Central memory CD8-positive, alpha-beta T cell (primary cell): ENCODE results near the gene SFMBT1.

Source experiments
- ATAC-seq: fragments of 150-1000 bp; cut with Tn5 transposase; replicated peaks from 2 replicates; pipeline ENCODE4 v1.10.0; 2022; ENCODE audit warnings: mild to moderate bottlenecking, moderate FRiP score, moderate number of reproducible peaks; ENCODE audit not compliant: poor library complexity, severe bottlenecking; ENCODE audit errors: extremely low read depth
- DNase-seq, 2 donors: peaks; one replicate each; pipeline ENCODE4 v3.0.0; 2021; ENCODE audit warnings: low spot score in 2 of 2
- H3K27ac Mint-ChIP-seq: one replicate; pipeline ENCODE4 v1.8.0; 2022; ENCODE audit warnings: low read depth, mild to moderate bottlenecking, moderate library complexity, mixed read lengths
- H3K27me3 Mint-ChIP-seq: one replicate; pipeline ENCODE4 v1.8.0; 2022; ENCODE audit warnings: mixed read lengths
- H3K36me3 Mint-ChIP-seq: one replicate; pipeline ENCODE4 v1.8.0; 2022; ENCODE audit warnings: mild to moderate bottlenecking, moderate library complexity, mixed read lengths; ENCODE audit not compliant: insufficient read depth
- H3K4me1 Mint-ChIP-seq: one replicate; pipeline ENCODE4 v1.8.0; 2022; ENCODE audit warnings: mixed read lengths
- H3K4me3 Mint-ChIP-seq: one replicate; pipeline ENCODE4 v1.8.0; 2022; ENCODE audit warnings: mild to moderate bottlenecking, moderate library complexity, mixed read lengths
- H3K9me3 Mint-ChIP-seq: one replicate; pipeline ENCODE4 v1.8.0; 2022; ENCODE audit warnings: mixed read lengths

Gene SFMBT1, protein sequence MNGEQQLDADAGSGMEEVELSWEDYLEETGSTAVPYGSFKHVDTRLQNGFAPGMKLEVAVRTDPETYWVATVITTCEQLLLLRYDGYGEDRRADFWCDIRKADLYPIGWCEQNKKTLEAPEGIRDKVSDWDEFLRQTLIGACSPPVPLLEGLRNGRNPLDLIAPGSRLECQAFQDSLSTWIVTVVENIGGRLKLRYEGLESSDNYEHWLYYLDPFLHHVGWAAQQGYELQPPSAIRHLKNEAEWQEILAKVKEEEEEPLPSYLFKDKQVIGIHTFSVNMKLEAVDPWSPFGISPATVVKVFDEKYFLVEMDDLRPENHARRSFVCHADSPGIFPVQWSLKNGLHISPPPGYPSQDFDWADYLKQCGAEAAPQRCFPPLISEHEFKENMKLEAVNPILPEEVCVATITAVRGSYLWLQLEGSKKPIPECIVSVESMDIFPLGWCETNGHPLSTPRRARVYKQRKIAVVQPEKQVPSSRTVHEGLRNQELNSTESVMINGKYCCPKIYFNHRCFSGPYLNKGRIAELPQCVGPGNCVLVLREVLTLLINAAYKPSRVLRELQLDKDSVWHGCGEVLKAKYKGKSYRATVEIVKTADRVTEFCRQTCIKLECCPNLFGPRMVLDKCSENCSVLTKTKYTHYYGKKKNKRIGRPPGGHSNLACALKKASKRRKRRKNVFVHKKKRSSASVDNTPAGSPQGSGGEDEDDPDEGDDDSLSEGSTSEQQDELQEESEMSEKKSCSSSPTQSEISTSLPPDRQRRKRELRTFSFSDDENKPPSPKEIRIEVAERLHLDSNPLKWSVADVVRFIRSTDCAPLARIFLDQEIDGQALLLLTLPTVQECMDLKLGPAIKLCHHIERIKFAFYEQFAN

DNA sequence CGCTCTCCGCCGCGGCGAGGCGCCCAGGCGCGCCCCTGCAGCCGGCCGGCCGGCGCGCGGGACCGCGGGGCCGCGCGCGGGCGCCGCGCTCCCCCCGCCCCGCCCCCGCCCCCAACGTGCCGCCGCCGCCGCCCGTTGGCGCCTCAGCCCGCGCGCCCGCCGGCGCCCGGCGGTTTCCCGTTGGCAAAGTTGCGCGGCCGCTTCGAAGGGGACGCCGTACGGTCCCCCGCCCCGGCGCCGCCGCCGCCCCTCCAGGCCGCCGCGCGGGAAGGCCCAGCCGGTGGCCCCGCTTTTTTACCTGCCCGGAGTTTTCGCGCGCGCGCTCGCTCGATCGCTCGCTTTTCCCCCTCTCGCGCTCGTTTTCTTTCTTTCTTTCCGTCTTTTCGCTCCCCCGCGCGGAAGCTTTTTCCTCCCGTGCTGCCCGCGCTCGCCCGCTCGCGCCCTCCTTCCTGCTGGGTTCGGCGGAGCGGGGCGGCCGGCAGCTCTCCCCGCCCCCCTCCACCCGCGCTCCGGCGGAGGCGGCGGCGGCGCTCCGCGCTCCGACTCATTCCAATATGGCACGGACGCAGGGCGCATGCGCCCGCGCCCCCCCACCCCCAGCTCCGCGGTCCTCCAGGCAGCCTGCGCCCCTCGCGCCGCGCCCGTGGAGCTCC lies at the start of gene SFMBT1:
SFMBT1 (minus strand) TSS at position 556 of the 653 bp plus-strand sequence. CDS start 76,945 bp downstream, outside the sequence.
- H3K4me1 Mint-ChIP-seq: peaks cover 19% of the 10 kb centered on the region
- DNase-seq: peak; percentile 40 to 45
- peak within 1 kb of the TSS; percentile 90 for H3K4me3 Mint-ChIP-seq
- H3K27ac Mint-ChIP-seq: peak within 1 kb of the TSS; percentile 90
- peak; percentile 58 for ATAC-seq
- no peaks in the 10 kb centered on the region for H3K27me3 Mint-ChIP-seq
- no peaks in the 10 kb centered on the region for H3K9me3 Mint-ChIP-seq
- peaks cover 13% of the 10 kb centered on the region for H3K36me3 Mint-ChIP-seq

- DNase-seq (no peak), ATAC-seq (no peak)
- no peaks in the 10 kb centered on the region for H3K27me3 Mint-ChIP-seq
- H3K4me3 Mint-ChIP-seq: no peak overlapping the region
- H3K27ac Mint-ChIP-seq: no peak overlapping the region
- H3K9me3 Mint-ChIP-seq: no peaks in the 10 kb centered on the region
- H3K36me3 Mint-ChIP-seq: peaks cover 14% of the 10 kb centered on the region
- no peaks in the 10 kb centered on the region for H3K4me1 Mint-ChIP-seq
These were observed 47.1 kb upstream of the SFMBT1 start for GRCh38 chr3:53092942-53093341.

DNA sequence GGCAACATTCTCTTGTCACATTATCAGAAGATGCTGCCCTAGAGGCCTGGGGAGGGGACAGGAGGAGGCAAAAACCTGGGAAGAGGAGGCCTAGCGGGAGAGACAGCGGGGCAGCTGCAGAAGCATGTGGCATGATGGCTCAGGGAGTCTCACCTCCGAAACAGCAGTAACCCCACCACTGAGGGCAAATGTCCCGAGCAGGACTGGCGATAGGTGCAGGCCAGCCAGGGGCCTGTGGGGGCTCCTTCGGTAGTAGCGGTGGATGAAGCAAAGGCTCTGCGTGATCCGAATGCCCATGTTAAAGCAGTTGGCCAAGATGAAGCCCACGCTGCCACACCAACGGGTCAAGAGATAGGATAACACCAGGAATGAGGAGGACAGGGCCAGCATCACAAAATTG lies 46.3 kb upstream of the SFMBT1 start:
- H3K4me3 Mint-ChIP-seq: no peak overlapping the region
- no peaks in the 10 kb centered on the region for H3K27me3 Mint-ChIP-seq
- no peak overlapping the region for H3K27ac Mint-ChIP-seq
- ATAC-seq: no peak
- H3K4me1 Mint-ChIP-seq: no peaks in the 10 kb centered on the region
- peaks cover 15% of the 10 kb centered on the region for H3K36me3 Mint-ChIP-seq
- no peaks in the 10 kb centered on the region for H3K9me3 Mint-ChIP-seq
- DNase-seq: no peak

DNA sequence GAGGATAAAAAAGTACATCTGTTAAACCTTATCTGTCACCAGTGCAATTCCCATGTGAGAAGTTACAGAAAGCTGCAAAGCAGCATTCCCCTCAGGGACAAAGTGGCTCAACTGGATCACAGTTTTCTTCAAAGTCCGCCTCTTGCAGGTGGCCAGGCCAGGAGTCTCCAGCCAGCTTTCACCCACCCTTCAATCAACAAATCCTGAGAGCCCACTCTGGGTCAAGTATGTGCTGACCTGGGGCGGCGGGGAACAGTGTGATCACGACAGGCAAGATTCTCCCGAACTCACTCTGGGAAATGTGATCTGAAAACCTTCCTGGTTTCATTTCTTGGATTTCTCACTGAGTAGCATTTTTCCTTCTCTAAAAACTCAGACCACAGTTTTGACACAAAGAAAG lies 45.1 kb upstream of the SFMBT1 start:
- Mint-ChIP-seq H3K9me3 (no peaks in the 10 kb centered on the region), H3K36me3 (peaks cover 13% of the 10 kb centered on the region), H3K4me3 (no peak overlapping the region), H3K27ac (no peak overlapping the region), H3K27me3 (no peaks in the 10 kb centered on the region), H3K4me1 (no peaks in the 10 kb centered on the region)
- ATAC-seq (no peak), DNase-seq (no peak)

DNA sequence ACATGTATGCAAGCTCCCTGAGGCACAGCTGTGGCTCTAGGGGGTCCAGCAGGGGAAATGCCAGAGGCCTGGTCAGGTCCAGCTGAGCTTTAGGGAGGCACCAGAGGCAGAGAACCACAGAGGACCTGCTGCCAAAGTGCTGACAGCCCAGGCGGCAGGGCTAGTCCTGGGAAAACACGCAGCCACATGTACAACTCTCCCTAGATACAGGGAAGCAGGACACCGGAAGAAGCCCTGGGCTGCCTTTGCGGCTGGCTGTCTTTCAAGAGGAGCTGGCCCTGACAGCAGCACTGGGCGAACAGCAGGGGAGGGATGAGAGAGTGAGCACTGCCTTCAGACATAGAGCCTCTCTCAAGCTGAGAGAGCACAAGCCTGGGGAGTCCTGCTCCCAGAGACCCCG lies 43.6 kb upstream of the SFMBT1 start:
- Mint-ChIP-seq H3K4me1 (no peaks in the 10 kb centered on the region), H3K27me3 (no peaks in the 10 kb centered on the region), H3K27ac (peak overlapping the region; percentile 77), H3K4me3 (no peak overlapping the region), H3K36me3 (peaks cover 12% of the 10 kb centered on the region), H3K9me3 (no peaks in the 10 kb centered on the region)
- DNase-seq: no peak
- ATAC-seq: no peak

DNA sequence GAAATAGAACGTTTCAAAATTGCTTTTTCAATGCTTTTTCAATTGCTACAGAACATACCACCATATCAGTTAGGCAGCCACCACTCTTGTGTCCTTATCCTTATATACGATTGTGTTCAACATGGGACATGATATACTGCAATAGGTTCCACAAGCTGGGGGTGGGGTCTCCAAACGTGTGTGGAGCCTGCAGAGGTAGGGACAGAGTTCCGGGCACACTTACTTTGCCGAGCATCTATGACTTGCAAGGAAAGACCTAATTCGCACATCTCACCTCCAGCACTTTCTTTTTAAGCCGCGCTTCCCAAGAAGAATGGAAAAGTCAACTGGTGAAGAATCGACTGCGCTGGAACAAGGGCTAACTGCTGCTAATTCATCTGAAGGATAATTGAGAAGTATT lies 39.6 kb upstream of the SFMBT1 start:
- H3K27me3 Mint-ChIP-seq: no peaks in the 10 kb centered on the region
- peaks cover 9% of the 10 kb centered on the region for H3K36me3 Mint-ChIP-seq
- no peak for ATAC-seq
- H3K4me1 Mint-ChIP-seq: no peaks in the 10 kb centered on the region
- H3K4me3 Mint-ChIP-seq: no peak overlapping the region
- no peaks in the 10 kb centered on the region for H3K9me3 Mint-ChIP-seq
- no peak overlapping the region for H3K27ac Mint-ChIP-seq
- DNase-seq: no peak

DNA sequence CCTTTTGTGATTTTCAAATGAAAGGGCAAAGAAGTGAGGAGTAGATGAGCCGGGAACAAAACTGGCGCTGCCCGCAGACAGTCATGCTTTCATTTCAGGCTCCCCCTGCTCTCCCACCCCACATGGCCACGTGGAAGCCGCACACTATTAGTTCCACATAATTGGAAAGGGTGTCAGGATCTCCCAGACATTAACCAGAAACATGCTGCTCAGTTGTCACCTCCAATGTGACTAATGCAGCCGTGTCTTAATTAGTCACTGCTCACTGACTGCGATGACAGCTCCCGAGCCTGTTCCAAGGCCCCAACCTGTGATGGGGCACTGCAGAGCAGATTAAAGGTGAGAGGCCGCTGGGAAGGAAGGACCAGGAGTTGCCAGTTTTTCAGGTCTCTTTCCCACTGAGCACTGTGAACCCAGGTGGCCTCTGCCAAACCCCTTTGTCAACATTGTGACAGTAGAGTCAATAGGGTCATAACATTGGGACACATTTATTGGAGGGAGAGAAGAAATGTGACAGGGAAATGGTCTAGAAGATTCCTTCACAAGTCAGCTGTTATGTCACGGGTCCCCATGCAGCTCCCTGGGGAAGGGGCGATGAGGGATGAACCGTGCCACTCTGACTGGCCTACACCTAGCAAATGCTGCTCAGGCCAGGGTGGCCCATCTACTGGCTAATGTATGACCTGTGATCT lies 38.6 kb upstream of the SFMBT1 start:
- H3K27ac Mint-ChIP-seq: peak overlapping the region; percentile 22
- no peaks in the 10 kb centered on the region for H3K27me3 Mint-ChIP-seq
- peaks cover 9% of the 10 kb centered on the region for H3K36me3 Mint-ChIP-seq
- DNase-seq (no peak), ATAC-seq (no peak)
- H3K4me3 Mint-ChIP-seq: no peak overlapping the region
- H3K4me1 Mint-ChIP-seq: no peaks in the 10 kb centered on the region
- H3K9me3 Mint-ChIP-seq: no peaks in the 10 kb centered on the region

GRCh38 chr3:53083949-53084309 lies 38.1 kb upstream of the SFMBT1 start:
- ATAC-seq (no peak), DNase-seq (no peak)
- H3K27ac Mint-ChIP-seq: peak overlapping the region; percentile 22
- H3K36me3 Mint-ChIP-seq: peaks cover 9% of the 10 kb centered on the region
- H3K4me3 Mint-ChIP-seq: no peak overlapping the region
- H3K4me1 Mint-ChIP-seq: no peaks in the 10 kb centered on the region
- no peaks in the 10 kb centered on the region for H3K9me3 Mint-ChIP-seq
- no peaks in the 10 kb centered on the region for H3K27me3 Mint-ChIP-seq

- Mint-ChIP-seq H3K4me3 (no peak overlapping the region), H3K4me1 (no peaks in the 10 kb centered on the region), H3K27ac (no peak overlapping the region), H3K9me3 (no peaks in the 10 kb centered on the region), H3K36me3 (peaks cover 9% of the 10 kb centered on the region), H3K27me3 (no peaks in the 10 kb centered on the region)
- ATAC-seq (no peak), DNase-seq (no peak)
These were observed 37.6 kb upstream of the SFMBT1 start for GRCh38 chr3:53083521-53083920.

DNA sequence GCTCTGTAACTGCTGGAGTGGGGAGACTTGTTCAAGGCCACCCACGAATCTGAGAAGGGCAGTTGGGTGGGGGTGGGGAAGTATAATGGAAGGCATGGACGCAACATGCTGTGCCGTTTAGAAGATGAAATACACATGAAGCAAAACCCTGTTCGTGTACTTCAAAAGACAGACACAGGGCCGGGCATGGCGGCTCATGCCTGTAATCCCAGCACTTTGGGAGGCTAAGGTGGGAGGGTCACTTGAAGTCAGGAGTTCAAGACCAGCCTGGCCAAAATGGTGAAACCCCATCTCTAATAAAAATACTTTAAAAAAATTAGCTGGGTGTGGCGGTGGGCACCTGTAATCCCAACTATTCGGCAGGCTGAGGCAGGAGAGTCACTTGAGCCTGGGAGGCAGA lies 36.9 kb upstream of the SFMBT1 start:
- Mint-ChIP-seq H3K9me3 (no peaks in the 10 kb centered on the region), H3K27me3 (no peaks in the 10 kb centered on the region), H3K4me3 (no peak overlapping the region), H3K4me1 (no peaks in the 10 kb centered on the region), H3K36me3 (peaks cover 7% of the 10 kb centered on the region), H3K27ac (no peak overlapping the region)
- DNase-seq (no peak), ATAC-seq (no peak)

DNA sequence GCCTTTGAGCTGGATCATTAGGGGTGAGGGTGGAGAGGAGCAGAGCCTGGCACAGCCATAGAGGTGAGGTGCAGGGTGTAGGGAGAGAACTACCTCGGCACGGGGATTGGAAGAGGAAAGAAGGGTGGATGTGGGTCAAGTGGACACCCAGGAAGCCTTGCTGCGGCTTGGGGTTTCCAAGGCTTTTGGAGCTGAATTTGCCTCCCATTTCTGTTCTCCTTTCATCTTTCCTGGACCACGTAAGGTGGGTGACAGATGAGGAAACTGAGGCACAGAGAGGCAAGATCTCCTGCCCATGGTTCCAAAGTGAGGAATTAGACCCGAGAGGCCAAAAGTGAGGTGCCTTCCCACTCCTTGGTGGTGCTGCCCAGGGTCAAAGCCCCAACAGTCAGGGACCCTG lies 35.4 kb upstream of the SFMBT1 start:
- no peaks in the 10 kb centered on the region for H3K4me1 Mint-ChIP-seq
- H3K27me3 Mint-ChIP-seq: no peaks in the 10 kb centered on the region
- H3K4me3 Mint-ChIP-seq: no peak overlapping the region
- H3K27ac Mint-ChIP-seq: no peak overlapping the region
- no peaks in the 10 kb centered on the region for H3K9me3 Mint-ChIP-seq
- H3K36me3 Mint-ChIP-seq: peaks cover 7% of the 10 kb centered on the region
- ATAC-seq: no peak
- no peak for DNase-seq

DNA sequence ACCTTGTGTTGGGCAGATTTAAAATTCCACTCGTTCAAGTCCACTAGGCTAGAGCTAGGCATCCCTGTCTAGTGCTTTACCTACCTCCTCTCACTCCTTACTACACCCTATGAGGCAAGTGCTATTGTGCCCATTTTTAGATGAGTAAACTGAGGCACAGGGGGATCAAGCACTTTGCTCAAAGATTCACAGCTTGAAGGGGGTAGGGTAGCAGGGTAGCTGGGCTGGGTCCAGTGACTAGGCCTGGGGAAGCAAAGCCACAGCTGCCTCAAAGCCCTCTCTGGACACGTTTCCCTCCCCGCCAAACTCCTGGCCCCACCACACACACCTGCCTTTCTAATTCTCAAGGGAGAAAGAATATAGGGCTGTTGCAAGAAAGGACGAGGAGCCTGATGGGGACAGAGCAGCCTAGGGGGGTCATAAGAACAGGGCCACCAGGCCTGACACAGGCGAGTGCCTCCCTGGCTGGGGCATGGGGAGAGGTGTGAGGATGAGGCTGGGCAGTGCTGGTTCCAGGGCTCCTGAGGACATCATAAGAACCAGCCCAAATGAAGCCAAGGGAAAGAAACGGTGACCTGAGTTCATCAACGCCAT lies 34.8 kb upstream of the SFMBT1 start:
- H3K4me1 Mint-ChIP-seq: no peaks in the 10 kb centered on the region
- H3K27ac Mint-ChIP-seq: no peak overlapping the region
- no peaks in the 10 kb centered on the region for H3K9me3 Mint-ChIP-seq
- no peaks in the 10 kb centered on the region for H3K27me3 Mint-ChIP-seq
- no peak overlapping the region for H3K4me3 Mint-ChIP-seq
- peaks cover 7% of the 10 kb centered on the region for H3K36me3 Mint-ChIP-seq
- no peak for DNase-seq
- ATAC-seq: no peak
